ENCODE results near the gene PRKAG2.
"Not testable (repeated sequence)": the region's sequence is repeated elsewhere in the genome, so short reads cannot be mapped to it uniquely, and the experiment has no call there.

PRKAG2 gene

DNA sequence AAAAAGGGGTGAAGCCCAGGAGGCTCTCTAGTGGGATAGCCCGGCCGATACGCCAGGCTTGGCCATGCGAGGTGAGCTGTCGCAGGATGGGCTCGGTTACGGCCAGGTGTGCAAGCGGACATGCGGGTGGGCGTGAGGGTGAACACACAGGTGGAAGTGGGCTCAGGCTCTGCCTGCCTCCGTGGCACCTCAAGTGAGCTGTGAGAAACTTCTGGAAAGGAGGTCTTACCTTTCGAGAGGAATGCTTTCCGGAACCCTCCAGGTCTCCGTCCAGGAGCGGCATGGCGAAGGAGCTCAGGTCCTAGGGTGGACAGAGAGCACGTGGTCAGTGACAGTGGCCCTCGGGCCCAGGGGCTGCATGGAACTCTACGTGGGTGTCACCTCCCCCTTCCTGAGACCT, 90.7 kb downstream of the PRKAG2 start:
- no peak for DNase-seq (ENCODE audit: low read depth)

DNA sequence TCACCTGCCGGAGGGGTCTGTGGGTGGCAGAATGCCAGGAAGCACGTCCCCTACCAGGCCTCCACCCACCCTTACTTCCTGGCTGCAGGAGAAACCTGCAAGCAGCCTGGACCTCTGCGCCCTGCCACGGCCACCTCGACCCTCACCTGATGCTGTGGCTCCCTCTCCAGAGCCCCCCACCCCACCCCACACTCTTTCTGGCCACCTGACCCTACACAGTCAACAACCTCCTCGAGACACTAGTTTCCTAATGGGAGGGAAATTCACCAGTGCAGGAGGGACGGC, 91.3 kb downstream of the PRKAG2 start:
- DNase-seq (ENCODE audit: low read depth) = no peak

DNA sequence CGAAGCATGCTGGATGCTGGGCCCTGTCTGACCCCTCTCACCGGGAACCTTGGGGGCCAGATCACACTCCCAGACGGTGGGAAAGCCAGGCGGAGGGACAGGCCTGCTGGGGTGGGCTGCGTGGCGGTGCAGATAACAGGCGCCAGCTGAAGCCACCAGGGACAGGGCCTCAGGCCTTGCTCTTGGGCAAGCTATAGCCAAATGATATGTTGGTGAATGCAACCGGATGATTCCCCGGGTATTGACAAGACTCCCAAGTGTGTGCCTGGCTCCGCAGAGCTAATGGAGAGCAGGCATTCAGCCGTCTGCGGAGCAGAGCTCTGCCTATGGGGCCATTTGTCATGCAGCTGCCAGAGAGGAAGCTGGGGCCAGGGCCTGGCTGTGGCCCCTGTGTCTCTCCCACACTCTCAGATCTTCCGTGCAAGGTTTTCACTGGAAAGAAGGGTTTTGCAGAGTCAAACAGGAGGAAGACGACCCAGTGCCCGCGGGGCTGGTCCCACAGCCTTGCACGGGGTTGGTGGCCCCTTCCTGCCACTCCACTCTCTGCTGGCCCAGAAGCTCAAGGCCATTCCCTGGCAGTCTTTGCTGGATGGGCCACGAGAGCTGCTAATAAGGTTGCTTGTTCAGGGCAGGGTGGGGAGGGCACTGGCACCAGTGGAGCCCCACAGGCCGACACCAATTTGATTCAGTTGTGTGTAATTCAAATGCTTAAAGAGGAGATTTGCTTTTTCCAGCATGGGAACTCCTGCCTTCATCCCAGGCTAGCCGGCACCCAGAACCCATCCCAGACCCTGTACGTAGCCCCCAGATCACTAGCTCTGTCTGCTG, 91.8 kb downstream of the PRKAG2 start:
- DNase-seq (ENCODE audit: low read depth) = no peak

DNA sequence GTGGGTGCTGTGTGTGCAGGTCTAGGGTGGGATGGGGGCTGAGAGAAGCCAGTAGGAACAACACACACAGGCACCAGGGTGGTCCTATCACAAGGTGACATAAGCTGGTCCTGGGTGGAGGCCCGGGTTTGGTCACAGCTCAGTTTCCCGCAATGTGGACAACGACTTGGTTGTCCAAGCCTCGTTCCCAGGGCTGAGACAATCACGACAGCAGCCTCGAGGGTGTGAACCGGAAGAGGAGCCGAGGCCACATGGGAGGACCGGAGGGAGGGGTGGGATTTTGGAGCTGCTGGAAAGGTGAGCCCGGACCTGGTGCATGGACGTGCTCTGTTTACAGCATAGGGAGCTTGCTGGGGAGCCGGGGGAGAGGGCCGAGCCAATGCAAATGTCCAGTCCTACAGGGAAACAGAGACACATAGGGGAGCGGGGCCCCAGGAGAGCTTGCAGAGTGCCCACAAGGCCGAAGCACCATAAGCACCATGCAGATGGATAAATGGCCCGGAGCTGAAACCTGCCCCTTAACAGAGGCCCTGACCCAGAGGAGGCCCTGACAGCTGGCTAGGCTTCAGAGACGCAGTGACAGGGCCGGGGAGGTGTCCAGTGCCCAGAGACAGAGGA, 92.8 kb downstream of the PRKAG2 start:
- no peak for DNase-seq (ENCODE audit: low read depth)

DNA sequence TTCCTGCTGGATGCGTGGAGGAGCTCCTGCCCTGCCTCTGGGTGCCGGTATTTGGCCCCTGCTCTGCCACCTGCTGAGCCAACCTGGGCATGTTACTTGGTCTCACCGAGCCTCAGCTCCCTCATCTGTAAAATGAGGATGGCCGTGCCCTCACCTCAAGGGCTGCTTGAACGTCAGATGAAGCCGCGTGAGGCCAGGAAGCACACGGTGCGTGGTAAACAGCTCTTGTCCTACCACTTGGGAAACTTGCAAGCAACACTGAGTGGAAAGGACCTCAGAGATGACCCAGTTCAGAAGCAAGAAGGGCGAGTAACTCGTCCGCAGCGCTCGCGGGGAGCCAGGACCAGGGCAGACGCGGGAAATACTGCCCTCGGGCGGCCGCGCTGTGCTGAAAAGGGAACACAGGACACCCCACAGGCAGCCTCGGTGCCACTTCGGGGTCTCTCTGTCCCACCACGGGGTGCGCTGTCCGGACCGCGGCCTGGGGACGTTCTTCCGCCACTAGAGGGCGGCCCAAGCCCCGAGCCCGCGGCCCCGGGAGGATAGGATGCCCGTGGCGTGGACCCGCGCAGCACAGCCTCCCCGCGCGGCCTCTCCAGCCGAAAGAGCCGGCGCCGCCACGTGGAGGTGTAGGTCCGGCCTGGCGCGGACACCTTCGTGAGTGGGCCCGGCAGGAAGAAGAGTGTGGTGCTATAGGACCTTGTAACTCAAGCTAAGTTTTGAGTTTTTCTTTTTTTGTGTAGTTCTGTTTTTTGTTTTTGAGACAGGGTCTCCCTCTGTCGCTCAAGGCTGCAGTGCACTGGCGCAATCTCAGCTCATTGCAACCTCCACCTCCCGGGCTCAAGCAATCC, 94.1 kb downstream of the PRKAG2 start:
- peak; percentile 35 for DNase-seq (ENCODE audit: low read depth)

DNA sequence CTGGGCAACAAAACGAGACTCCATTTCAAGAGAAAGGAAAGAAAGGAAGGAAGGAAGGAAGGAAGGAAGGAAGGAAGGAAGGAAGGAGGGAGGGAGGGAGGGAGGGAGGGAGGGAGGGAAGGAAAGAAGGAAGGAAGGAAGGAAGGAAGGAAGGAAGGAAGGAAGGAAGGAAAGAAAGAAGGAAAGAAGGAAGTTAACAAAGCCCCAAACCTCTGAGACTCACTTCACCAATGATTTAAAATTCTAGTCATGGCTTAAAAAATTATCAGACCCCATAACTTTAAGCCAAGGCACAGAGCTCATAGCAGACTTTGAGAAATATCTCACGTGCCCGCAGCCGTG, 94.7 kb downstream of the PRKAG2 start:
- DNase-seq (ENCODE audit: low read depth) = not testable (repeated sequence)

DNA sequence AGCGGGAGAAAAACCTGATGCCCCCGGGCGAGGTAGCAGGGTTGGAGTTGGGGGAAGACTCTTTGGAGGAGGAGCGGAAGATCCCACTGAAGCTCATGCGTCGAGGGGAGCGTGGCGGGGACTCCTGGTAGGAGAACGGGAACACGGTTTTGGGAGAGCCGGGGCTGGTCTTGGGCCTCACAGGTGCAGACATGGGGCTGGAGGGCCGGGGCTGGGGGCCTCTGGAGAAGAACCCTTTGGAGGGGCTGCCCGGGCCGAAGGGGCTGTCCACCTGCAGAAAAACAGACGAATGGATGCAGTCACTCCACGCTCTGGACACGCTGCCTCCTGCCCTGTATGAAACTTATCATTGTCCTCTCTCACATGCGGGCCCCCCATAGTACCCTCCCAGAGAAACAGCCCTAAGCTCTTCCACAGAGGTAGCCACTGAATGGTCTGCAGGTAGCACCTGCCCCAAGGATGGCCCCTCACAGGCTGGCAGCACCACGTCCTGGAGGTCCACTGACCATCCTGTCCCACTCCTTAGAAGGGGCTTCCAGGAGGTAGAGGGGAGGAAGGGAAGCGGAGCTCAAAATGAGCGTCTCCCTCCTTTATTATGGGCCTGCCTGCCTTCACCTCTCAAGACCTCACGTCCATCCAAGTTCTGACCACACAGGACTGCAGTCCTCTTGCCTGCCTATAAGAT, 95.6 kb downstream of the PRKAG2 start:
- DNase-seq (ENCODE audit: low read depth) = no peak

DNA sequence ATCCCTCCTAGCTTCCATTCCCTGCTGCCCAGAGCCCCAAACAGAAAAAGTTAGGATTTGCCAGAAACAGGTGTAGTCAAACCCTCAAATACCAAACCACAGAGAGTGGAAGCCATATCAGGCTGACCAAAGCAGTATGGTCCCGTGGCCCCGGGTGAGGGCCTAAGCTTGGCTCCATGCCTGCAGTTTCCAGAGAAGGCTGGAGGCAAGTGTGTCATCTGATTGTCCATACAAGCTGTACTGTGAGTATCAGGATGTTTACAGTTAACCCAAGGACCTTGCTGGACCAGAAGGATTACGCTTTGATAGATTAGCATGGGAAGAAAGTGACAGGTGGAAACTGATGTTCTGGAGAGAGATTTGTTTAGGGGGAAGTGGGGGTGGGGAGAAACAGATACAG, 96.3 kb downstream of the PRKAG2 start:
- DNase-seq (ENCODE audit: low read depth) = no peak

DNA sequence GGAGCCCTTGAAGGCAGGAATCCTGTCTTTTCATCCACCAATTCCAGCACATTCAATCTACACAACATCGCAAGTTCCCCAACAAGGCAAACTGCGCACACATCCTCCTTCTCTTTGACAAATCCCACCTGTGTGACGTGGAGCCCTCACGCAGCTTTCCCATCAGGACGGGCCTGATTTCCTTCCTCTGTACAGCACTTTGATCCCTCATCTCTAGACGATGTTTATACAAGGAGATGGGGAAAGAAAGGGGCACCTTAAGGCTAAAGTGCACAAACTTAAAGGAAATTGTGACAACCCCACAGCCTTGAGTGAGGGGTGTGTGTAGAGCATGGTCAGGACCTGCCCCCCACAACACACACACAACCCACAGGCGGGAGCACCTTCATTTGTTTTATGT, 97.2 kb downstream of the PRKAG2 start:
- no peak for DNase-seq (ENCODE audit: low read depth)

GRCh38 chr7:151779255-151779654, 97.7 kb downstream of the PRKAG2 start:
- no peak for DNase-seq (ENCODE audit: low read depth)

GRCh38 chr7:151777908-151778670, 98.8 kb downstream of the PRKAG2 start:
- DNase-seq (ENCODE audit: low read depth) = no peak

GRCh38 chr7:151777495-151777880, 99.4 kb downstream of the PRKAG2 start:
- DNase-seq (ENCODE audit: low read depth) = no peak

GRCh38 chr7:151776876-151777494, 99.9 kb downstream of the PRKAG2 start:
- no peak for DNase-seq (ENCODE audit: low read depth)

GRCh38 chr7:151776446-151776845, 100.5 kb downstream of the PRKAG2 start:
- DNase-seq (ENCODE audit: low read depth) = no peak

GRCh38 chr7:151775547-151776443, 101.1 kb downstream of the PRKAG2 start:
- DNase-seq (ENCODE audit: low read depth) = no peak

DNA sequence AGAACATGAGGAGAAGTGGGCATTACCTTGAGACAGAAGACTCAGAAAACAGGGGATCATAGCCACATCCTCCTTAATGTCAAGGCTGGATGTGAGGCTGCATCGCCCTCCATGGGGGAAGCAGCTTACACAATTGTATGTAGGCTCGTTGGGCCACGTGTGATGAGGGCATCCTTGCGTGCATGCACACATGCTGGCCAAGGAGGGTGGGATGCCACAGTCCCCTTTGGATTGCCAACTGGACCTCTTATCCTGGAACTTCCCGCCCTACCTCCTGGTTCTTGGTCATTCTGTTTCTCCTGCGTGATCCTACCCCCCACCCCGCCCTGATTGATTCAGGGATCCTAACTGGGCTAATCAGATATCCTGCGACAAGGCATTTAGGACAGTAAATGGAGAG, 102.0 kb downstream of the PRKAG2 start:
- no peak for DNase-seq (ENCODE audit: low read depth)

GRCh38 chr7:151773797-151774196, 103.1 kb downstream of the PRKAG2 start:
- DNase-seq (ENCODE audit: low read depth) = no peak

GRCh38 chr7:151770232-151770631, 106.7 kb downstream of the PRKAG2 start:
- DNase-seq (ENCODE audit: low read depth) = no peak

DNA sequence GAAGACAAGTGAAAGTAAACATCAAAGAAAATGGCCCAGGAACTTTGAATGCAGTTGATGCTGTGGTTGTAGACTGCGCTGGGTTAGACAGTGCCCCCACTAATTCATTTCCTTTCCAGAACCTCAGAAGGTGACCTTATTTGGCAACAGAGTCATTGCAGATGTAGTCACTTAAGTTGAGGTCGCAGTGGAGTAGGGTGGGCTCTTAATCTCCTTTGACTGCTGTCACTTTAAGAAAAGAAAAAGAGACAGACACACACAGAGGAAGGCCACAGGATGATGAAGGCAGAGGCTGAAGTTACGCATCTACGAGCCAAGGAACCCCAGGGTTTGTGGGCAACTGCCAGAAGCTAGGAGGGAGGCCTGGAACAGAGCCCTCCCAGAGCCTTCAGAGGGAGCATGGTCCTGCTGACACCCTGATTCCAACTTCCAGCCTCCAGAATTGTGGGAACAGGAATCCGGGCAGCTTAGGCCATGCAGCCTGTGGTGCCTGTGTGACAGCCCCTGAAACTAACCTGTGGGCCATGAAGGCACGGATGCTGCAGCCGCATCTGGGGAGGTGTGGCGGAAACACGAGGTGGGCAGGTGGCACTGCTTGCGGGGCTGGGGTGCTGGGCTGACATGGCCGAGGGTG, 107.6 kb downstream of the PRKAG2 start:
- DNase-seq (ENCODE audit: low read depth) = no peak

- DNase-seq (ENCODE audit: low read depth) = no peak
Measured at GRCh38 chr7:151768805-151769187, 108.1 kb downstream of the PRKAG2 start.
